ENCODE data around the gene MYH10. TPM values are rescaled to one million over a fixed set of nuclear protein-coding genes. Genes with fewer than 3 reads are reported as not detected.

MYH10 gene
- total and polyA plus RNA-seq, 9 of the 15 experiments (the other 6 are each of a cell fraction or from before 2014, with no cell fraction given): 16.3 to 95.3 (median 39.7) TPM

GRCh38 chr17:8463099-8463498 is 167.4 kb downstream of the MYH10 start:
- H3K4me1 ChIP-seq (replicated peaks in 1 of 2; ENCODE audit: control insufficient read depth in 2 of 2, insufficient read depth in 2 of 2, low read length in 2 of 2): peaks cover 0 to 3% of the 10 kb centered on the region in 2 experiments; a peak in 2 of 5 replicates
- no peak overlapping the region for H3K9ac ChIP-seq (ENCODE audit: insufficient read depth in 1 of 2, low read depth in 2 of 2, low read length in 2 of 2)
- ATAC-seq: no peak
- TF ChIP-seq ZNF316 (IDR thresholded peaks at IDR 0.05): 0 out of 2 replicates have a peak, but pooled peaks have one; percentile 2
- no peak for TF ChIP-seq DACH1 (IDR thresholded peaks at IDR 0.05; ENCODE audit: partially characterized antibody)
- no peaks in the 10 kb centered on the region for H3K79me2 ChIP-seq (ENCODE audit: control insufficient read depth, insufficient read depth, low read length)
- no peaks in the 10 kb centered on the region for H3K27me3 ChIP-seq (ENCODE audit: control insufficient read depth in 2 of 2, insufficient read depth in 2 of 2, low read length in 2 of 2)
- no peaks in the 10 kb centered on the region; the same call in 1 of the 2 replicates for H4K20me1 ChIP-seq (replicated peaks; ENCODE audit: control insufficient read depth, insufficient read depth, low read length)
- ChIA-PET CTCF (ENCODE audit: low intra/inter-chr PET ratio) (no interaction called here), POLR2A (interaction anchor here (0.7 kb wide), 1 partner anchor 315 kb away, joined by 4 read pairs; no protein-coding TSS in a partner anchor)
- no peaks in the 10 kb centered on the region for H3K9me1 ChIP-seq (ENCODE audit: control insufficient read depth, insufficient read depth, low read length)
- H3K9me3 ChIP-seq (replicated peaks; ENCODE audit: control insufficient read depth, insufficient read depth, low read depth, low read length): no peaks in the 10 kb centered on the region
- peaks cover 76% of the 10 kb centered on the region for H3K36me3 ChIP-seq (ENCODE audit: control insufficient read depth, insufficient read depth, low read length)
- no TSS peak for BruUV-seq (replicated peaks)
- in situ Hi-C loops (cut with MboI) (no loop called here), intact Hi-C loops (cut with micrococcal nuclease) (no loop called here)
- no peak overlapping the region for H3K27ac ChIP-seq (ENCODE audit: extremely low read depth, low read depth, low read length)
- no peak for DNase-seq (ENCODE audit: extremely low read depth in 1 of 4, low spot score in 3 of 4)
- no peak for FAIRE-seq
- WGBS (ENCODE audit: insufficient coverage, low coverage, missing lambda C conversion rate): 73% methylated on average over 4 of the region's 5 CpGs
- H2AFZ ChIP-seq (ENCODE audit: low read depth, low read length): no peak overlapping the region
- no peak overlapping the region for H3K4me2 ChIP-seq (ENCODE audit: insufficient read depth, low read length)
- H3K4me3 ChIP-seq: no peak overlapping the region

GRCh38 chr17:8462564-8462963 is 168.0 kb downstream of the MYH10 start:
- no peak for DNase-seq (ENCODE audit: extremely low read depth in 1 of 4, low spot score in 3 of 4)
- Histone ChIP-seq H3K9me1 (ENCODE audit: control insufficient read depth, insufficient read depth, low read length) (no peaks in the 10 kb centered on the region), H3K9me3 (replicated peaks; ENCODE audit: control insufficient read depth, insufficient read depth, low read depth, low read length) (no peaks in the 10 kb centered on the region), H3K4me3 (no peak overlapping the region), H4K20me1 (replicated peaks; ENCODE audit: control insufficient read depth, insufficient read depth, low read length) (no peaks in the 10 kb centered on the region; the same call in 1 of the 2 replicates), H3K9ac (ENCODE audit: insufficient read depth in 1 of 2, low read depth in 2 of 2, low read length in 2 of 2) (no peak overlapping the region), H2AFZ (ENCODE audit: low read depth, low read length) (no peak overlapping the region), H3K79me2 (ENCODE audit: control insufficient read depth, insufficient read depth, low read length) (no peaks in the 10 kb centered on the region), H3K27me3 (ENCODE audit: control insufficient read depth in 2 of 2, insufficient read depth in 2 of 2, low read length in 2 of 2) (no peaks in the 10 kb centered on the region), H3K36me3 (ENCODE audit: control insufficient read depth, insufficient read depth, low read length) (peaks cover 76% of the 10 kb centered on the region), H3K4me1 (replicated peaks in 1 of 2; ENCODE audit: control insufficient read depth in 2 of 2, insufficient read depth in 2 of 2, low read length in 2 of 2) (peaks cover 0 to 3% of the 10 kb centered on the region in 2 experiments; a peak in 2 of 5 replicates), H3K27ac (ENCODE audit: extremely low read depth, low read depth, low read length) (no peak overlapping the region), H3K4me2 (ENCODE audit: insufficient read depth, low read length) (no peak overlapping the region)
- ChIA-PET CTCF (ENCODE audit: low intra/inter-chr PET ratio) (no interaction called here), POLR2A (no interaction called here)
- ATAC-seq: no peak
- WGBS (ENCODE audit: insufficient coverage, low coverage, missing lambda C conversion rate): 74% methylated on average over 5 of the region's 5 CpGs
- FAIRE-seq: no peak
- intact Hi-C loops (cut with micrococcal nuclease) (no loop called here), in situ Hi-C loops (cut with MboI) (no loop called here)
- TF ChIP-seq FOXJ2 (tag; IDR thresholded peaks at IDR 0.05) (no peak), HMBOX1 (IDR thresholded peaks at IDR 0.05) (no peak), KLF13 (tag; IDR thresholded peaks at IDR 0.05; ENCODE audit: borderline replicate concordance, low read depth) (no peak)
- BruUV-seq (replicated peaks): no TSS peak

All from K562 (cell line).